Neural crest cell (in vitro differentiated cells): ENCODE data around the gene CCDC201. TPM values are rescaled to one million over a fixed set of nuclear protein-coding genes. Genes with fewer than 3 reads are reported as not detected.

Source experiments
- DNase-seq: peaks from one replicate; pipeline ENCODE4 v3.0.0; 2021; ENCODE audit warnings: low read depth, mixed read lengths, low spot score
- H3K27ac Mint-ChIP-seq: one replicate; pipeline ENCODE4 v1.8.0; 2021; ENCODE audit warnings: mild to moderate bottlenecking, mixed read lengths; ENCODE audit not compliant: unreplicated experiment
- H3K27me3 Mint-ChIP-seq: 2 replicates; pipeline ENCODE4 v1.8.0; 2021; ENCODE audit warnings: low read depth, mild to moderate bottlenecking, mixed read lengths
- H3K36me3 Mint-ChIP-seq: 2 replicates; pipeline ENCODE4 v1.8.0; 2021; ENCODE audit warnings: low read depth, mild to moderate bottlenecking, mixed read lengths
- H3K4me1 Mint-ChIP-seq: 2 replicates; pipeline ENCODE4 v1.8.0; 2021; ENCODE audit warnings: mixed read lengths
- H3K4me3 Mint-ChIP-seq: one replicate; pipeline ENCODE4 v1.8.0; 2021; ENCODE audit warnings: mild to moderate bottlenecking, mixed read lengths
- H3K9me3 Mint-ChIP-seq: 2 replicates; pipeline ENCODE4 v1.8.0; 2021; ENCODE audit warnings: mixed read lengths
- total RNA-seq: library from RNA; stranded (reverse); gene quantifications from 2 replicates; pipeline ENCODE4 v1.2.1, GENCODE V29; 2021
- TF ChIP-seq, protein P1 (sequence below): fragments of 200-600 bp; sonication (generic); conservative IDR thresholded peaks from 2 replicates; pipeline ENCODE4 v1.5.0; 2021; ENCODE audit warnings: antibody characterized with exemption, mild to moderate bottlenecking

Gene CCDC201
- total RNA-seq, 1 donor from 2014 or later = not detected

DNA sequence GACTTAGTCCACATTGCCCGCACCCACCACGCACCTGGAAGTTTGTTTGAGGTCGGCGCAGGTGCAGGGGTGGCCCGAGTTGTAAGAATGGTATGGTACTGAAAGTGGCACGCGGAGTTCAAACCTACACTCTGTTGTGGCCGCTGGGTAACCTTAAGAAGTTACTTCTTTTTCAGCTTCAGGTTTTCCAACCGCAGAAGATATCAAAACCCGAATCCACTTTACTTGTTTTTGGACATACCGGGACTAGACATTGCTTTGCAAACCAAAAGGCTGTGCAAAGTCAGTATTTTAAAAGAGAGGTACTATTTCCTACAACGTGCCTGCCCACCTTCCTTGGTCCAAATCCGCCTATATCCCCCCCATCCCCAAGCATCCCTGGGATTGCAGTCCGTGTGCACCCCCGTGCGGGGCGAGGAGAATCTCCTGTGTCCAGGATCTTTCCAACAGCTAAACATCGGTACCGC is 47.1 kb upstream of the CCDC201 start:
- peaks cover 57% of the 10 kb centered on the region for H3K4me1 Mint-ChIP-seq
- H3K27ac Mint-ChIP-seq = no peak overlapping the region
- H3K27me3 Mint-ChIP-seq = peaks cover 56% of the 10 kb centered on the region
- peak overlapping the region; percentile 91 for H3K4me3 Mint-ChIP-seq
- H3K36me3 Mint-ChIP-seq = peaks cover 4% of the 10 kb centered on the region
- H3K9me3 Mint-ChIP-seq = no peaks in the 10 kb centered on the region
- DNase-seq = no peak
- TF ChIP-seq, protein P1, sequence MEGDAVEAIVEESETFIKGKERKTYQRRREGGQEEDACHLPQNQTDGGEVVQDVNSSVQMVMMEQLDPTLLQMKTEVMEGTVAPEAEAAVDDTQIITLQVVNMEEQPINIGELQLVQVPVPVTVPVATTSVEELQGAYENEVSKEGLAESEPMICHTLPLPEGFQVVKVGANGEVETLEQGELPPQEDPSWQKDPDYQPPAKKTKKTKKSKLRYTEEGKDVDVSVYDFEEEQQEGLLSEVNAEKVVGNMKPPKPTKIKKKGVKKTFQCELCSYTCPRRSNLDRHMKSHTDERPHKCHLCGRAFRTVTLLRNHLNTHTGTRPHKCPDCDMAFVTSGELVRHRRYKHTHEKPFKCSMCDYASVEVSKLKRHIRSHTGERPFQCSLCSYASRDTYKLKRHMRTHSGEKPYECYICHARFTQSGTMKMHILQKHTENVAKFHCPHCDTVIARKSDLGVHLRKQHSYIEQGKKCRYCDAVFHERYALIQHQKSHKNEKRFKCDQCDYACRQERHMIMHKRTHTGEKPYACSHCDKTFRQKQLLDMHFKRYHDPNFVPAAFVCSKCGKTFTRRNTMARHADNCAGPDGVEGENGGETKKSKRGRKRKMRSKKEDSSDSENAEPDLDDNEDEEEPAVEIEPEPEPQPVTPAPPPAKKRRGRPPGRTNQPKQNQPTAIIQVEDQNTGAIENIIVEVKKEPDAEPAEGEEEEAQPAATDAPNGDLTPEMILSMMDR = no peak

DNA sequence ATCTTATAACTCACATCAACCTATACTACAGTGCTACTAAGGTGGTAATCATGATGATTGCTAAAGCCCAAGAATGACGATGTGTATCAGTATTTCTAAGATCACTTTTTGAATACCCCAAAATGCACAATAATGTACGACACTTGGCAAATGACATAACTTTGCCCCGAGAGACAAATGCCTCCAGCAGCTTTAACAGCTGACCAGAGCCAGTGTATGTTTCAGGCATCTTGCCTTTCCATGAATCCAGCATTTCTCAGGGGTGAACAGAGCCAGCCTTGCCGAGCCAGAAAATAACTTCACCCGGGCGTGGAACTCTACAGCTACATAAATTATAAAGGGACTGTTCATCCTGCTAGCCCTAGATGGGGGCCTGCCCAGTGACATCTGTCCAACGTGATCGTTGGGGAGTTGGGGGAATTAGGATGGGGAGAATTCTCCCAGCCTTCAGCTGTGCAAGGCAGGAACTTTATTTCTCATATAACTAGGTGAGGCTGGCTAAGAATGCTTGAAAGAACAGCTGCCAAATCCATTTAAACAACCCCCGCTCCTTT is 46.4 kb upstream of the CCDC201 start:
- TF ChIP-seq, protein P1 = no peak
- DNase-seq = no peak
- peaks cover 4% of the 10 kb centered on the region for H3K36me3 Mint-ChIP-seq
- peaks cover 52% of the 10 kb centered on the region for H3K27me3 Mint-ChIP-seq
- no peaks in the 10 kb centered on the region for H3K9me3 Mint-ChIP-seq
- no peak overlapping the region for H3K27ac Mint-ChIP-seq
- peak overlapping the region; percentile 91 for H3K4me3 Mint-ChIP-seq
- H3K4me1 Mint-ChIP-seq = peaks cover 54% of the 10 kb centered on the region

- DNase-seq = no peak
- peaks cover 4% of the 10 kb centered on the region for H3K36me3 Mint-ChIP-seq
- H3K27ac Mint-ChIP-seq = no peak overlapping the region
- peaks cover 52% of the 10 kb centered on the region for H3K27me3 Mint-ChIP-seq
- H3K4me3 Mint-ChIP-seq = peak overlapping the region; percentile 91
- TF ChIP-seq, protein P1 = no peak
- no peaks in the 10 kb centered on the region for H3K9me3 Mint-ChIP-seq
- peaks cover 52% of the 10 kb centered on the region for H3K4me1 Mint-ChIP-seq
Measured at GRCh38 chr7:45918556-45918955, 45.7 kb upstream of the CCDC201 start.

DNA sequence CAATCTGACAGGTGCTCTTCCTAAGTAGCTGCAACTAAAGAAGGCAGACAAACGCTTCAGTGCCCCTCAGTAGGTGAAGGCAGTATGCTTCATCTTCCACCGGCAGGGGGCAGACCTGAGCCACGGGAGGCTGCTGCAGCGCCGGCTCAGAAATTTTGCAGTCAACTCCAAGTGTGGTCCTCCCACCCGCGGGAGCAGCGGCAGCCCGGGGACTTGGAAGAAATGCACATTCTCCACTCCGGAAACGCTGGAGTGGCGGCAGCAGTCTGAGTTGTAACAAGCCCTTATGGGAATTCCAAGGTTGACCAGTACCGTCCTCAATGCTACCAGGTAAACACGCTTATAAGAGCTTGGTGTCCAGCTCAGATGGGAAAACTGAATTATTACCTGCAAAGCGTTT is 44.8 kb upstream of the CCDC201 start:
- TF ChIP-seq, protein P1 = peak; percentile 98
- H3K27me3 Mint-ChIP-seq = peaks cover 45% of the 10 kb centered on the region
- no peaks in the 10 kb centered on the region for H3K9me3 Mint-ChIP-seq
- no peak overlapping the region for H3K27ac Mint-ChIP-seq
- H3K4me3 Mint-ChIP-seq = peak overlapping the region; percentile 81
- peaks cover 4% of the 10 kb centered on the region for H3K36me3 Mint-ChIP-seq
- H3K4me1 Mint-ChIP-seq = peaks cover 43% of the 10 kb centered on the region
- peak; percentile 95 for DNase-seq

DNA sequence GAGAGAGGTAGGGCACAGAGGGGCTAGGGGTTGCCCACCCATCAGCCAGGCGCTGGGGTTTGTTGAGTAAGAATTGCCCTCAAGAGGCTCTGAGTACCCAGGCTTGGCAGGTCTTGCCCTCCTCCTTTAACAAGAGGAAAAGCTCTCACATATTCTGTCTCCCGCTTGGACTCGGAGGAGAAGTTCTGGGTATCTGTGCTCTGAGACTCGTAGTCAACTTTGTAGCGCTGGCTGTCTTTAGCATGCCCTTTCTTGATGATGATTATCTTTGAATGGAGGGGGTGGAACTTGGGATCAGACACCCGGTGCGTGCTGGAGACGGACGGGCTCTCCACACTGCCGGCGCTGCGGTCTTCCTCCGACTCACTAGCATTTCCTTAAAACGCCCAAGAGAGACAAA is 44.2 kb upstream of the CCDC201 start:
- peaks cover 37% of the 10 kb centered on the region for H3K4me1 Mint-ChIP-seq
- peaks cover 40% of the 10 kb centered on the region for H3K27me3 Mint-ChIP-seq
- no peaks in the 10 kb centered on the region for H3K9me3 Mint-ChIP-seq
- peak overlapping the region; percentile 26 for H3K4me3 Mint-ChIP-seq
- H3K27ac Mint-ChIP-seq = no peak overlapping the region
- TF ChIP-seq, protein P1 = no peak
- DNase-seq = no peak
- H3K36me3 Mint-ChIP-seq = peaks cover 4% of the 10 kb centered on the region
